Neural cell (in vitro differentiated cells): ENCODE results near the gene RNF181. TPM values are rescaled to one million over a fixed set of nuclear protein-coding genes. Genes with fewer than 3 reads are reported as not detected.

Source experiments
- H2AFZ ChIP-seq: fragments of 200-600, 300-800 bp; sonication (generic), shearing (Covaris generic); 2 replicates; pipeline ENCODE4 v1.6.0; 2014; ENCODE audit warnings: low read depth, mild to moderate bottlenecking, antibody characterized with exemption, low read length, moderate library complexity
- H3F3A ChIP-seq: fragments of 200-600 bp; shearing (Covaris generic); 2 replicates; pipeline ENCODE4 v1.6.1; 2016; ENCODE audit warnings: mild to moderate bottlenecking, moderate library complexity, mixed read lengths, antibody characterized with exemption, low read length; ENCODE audit not compliant: insufficient read depth, poor library complexity, severe bottlenecking
- H3K27ac ChIP-seq: fragments of 200-600, 300-800 bp; sonication (generic), shearing (Covaris generic); 2 replicates; pipeline ENCODE4 v1.5.1; 2014; ENCODE audit warnings: mild to moderate bottlenecking, low read length, moderate library complexity
- H3K27me3 ChIP-seq: fragments of 300-800, 200-600 bp; sonication (generic), shearing (Covaris generic); 2 replicates; pipeline ENCODE4 v1.6.0; 2014; ENCODE audit warnings: mild to moderate bottlenecking, low read depth, low read length, moderate library complexity; ENCODE audit not compliant: insufficient read depth
- H3K36me3 ChIP-seq: fragments of 300-800, 200-600 bp; sonication (generic), shearing (Covaris generic); 2 replicates; pipeline ENCODE4 v1.5.1; 2014; ENCODE audit warnings: mild to moderate bottlenecking, antibody characterized with exemption, low read length, moderate library complexity; ENCODE audit not compliant: insufficient read depth
- H3K4me2 ChIP-seq: fragments of 300-800, 200-600 bp; sonication (generic), shearing (Covaris generic); 2 replicates; pipeline ENCODE4 v1.6.0; 2014; ENCODE audit warnings: mild to moderate bottlenecking, low read length
- H3K4me3 ChIP-seq: fragments of 300-800, 200-600 bp; sonication (generic), shearing (Covaris generic); 2 replicates; pipeline ENCODE4 v1.5.1; 2014; ENCODE audit warnings: mild to moderate bottlenecking, low read length, moderate library complexity
- H3K79me2 ChIP-seq: fragments of 200-600 bp; shearing (Covaris generic); replicated peaks from 2 replicates; pipeline ENCODE4 v1.6.0; 2014; ENCODE audit warnings: mild to moderate bottlenecking, low read length, moderate library complexity; ENCODE audit not compliant: insufficient read depth
- H3K9ac ChIP-seq: fragments of 300-800, 200-600 bp; sonication (generic), shearing (Covaris generic); 2 replicates; pipeline ENCODE4 v1.6.1; 2016; ENCODE audit warnings: mild to moderate bottlenecking, low read length, mixed read lengths
- H3K9me2 ChIP-seq: fragments of 200-600 bp; shearing (Covaris generic); 2 replicates; pipeline ENCODE4 v1.6.1; 2016; ENCODE audit warnings: mild to moderate bottlenecking, low read length, mixed read lengths; ENCODE audit not compliant: insufficient read depth
- H3K9me3 ChIP-seq: fragments of 200-600, 300-800 bp; sonication (generic), shearing (Covaris generic); 2 replicates; pipeline ENCODE4 v1.6.1; 2016; ENCODE audit warnings: mild to moderate bottlenecking, mixed run types, low read length, moderate library complexity, mixed read lengths
- H4K20me1 ChIP-seq: fragments of 200-600 bp; shearing (Covaris generic); 2 replicates; pipeline ENCODE4 v1.6.1; 2016; ENCODE audit warnings: mild to moderate bottlenecking, mixed run types; ENCODE audit not compliant: insufficient read depth
- CTCF ChIP-seq: fragments of 450-650 bp; IDR thresholded peaks from 2 replicates; pipeline ENCODE4 v1.5.1; 2014; ENCODE audit warnings: antibody characterized with exemption, mild to moderate bottlenecking, moderate library complexity; ENCODE audit not compliant: poor library complexity, severe bottlenecking
- EP300 ChIP-seq: fragments of 450-650 bp; conservative IDR thresholded peaks from 2 replicates; pipeline ENCODE4 v1.6.1; 2014; ENCODE audit warnings: antibody characterized with exemption, mild to moderate bottlenecking, moderate library complexity; ENCODE audit not compliant: poor library complexity, severe bottlenecking
- EZH2 ChIP-seq: fragments of 200-600, 300-800 bp; shearing (Covaris generic), sonication (generic); IDR thresholded peaks from 2 replicates; pipeline ENCODE4 v1.6.1; 2014; ENCODE audit warnings: antibody characterized with exemption, low read length, borderline replicate concordance, mild to moderate bottlenecking; ENCODE audit not compliant: insufficient read depth, poor library complexity, severe bottlenecking
- MXI1 ChIP-seq: fragments of 450-650 bp; conservative IDR thresholded peaks from 2 replicates; pipeline ENCODE4 v1.6.1; 2014; ENCODE audit warnings: antibody characterized with exemption, mild to moderate bottlenecking; ENCODE audit not compliant: poor library complexity, severe bottlenecking
- POLR2AphosphoS5 ChIP-seq: IDR thresholded peaks from 2 replicates; pipeline ENCODE4 v1.6.1; 2012
- RAD21 ChIP-seq: fragments of 450-650 bp; conservative IDR thresholded peaks from 2 replicates; pipeline ENCODE4 v1.6.1; 2014; ENCODE audit warnings: antibody characterized with exemption, mild to moderate bottlenecking, moderate library complexity
- REST ChIP-seq: IDR thresholded peaks from 2 replicates; pipeline ENCODE4 v1.6.1; 2012; ENCODE audit warnings: borderline replicate concordance
- SMC3 ChIP-seq: fragments of 450-650 bp; conservative IDR thresholded peaks from 2 replicates; pipeline ENCODE4 v1.6.1; 2014; ENCODE audit warnings: antibody characterized with exemption, mild to moderate bottlenecking, moderate library complexity; ENCODE audit not compliant: poor library complexity
- TAF1 ChIP-seq: IDR thresholded peaks from 2 replicates; pipeline ENCODE4 v1.6.1; 2012; ENCODE audit warnings: low read depth
- polyA plus RNA-seq: library from polyadenylated mRNA; depleted of rRNA; stranded (reverse); fragments of >200 nt; gene quantifications from 2 replicates; pipeline ENCODE4 v1.2.3, GENCODE V29; 2014

RNF181 gene
- polyA plus RNA-seq, 1 donor from 2014 or later = 330 TPM

GRCh38 chr2:85583667-85584353, 11.7 kb upstream of the RNF181 start:
- Histone ChIP-seq H3F3A (no peaks in the 10 kb centered on the region), H3K4me3 (no peak overlapping the region), H3K27me3 (peaks cover 42% of the 10 kb centered on the region), H3K79me2 (no peaks in the 10 kb centered on the region), H3K4me2 (no peak overlapping the region), H3K9me2 (no peaks in the 10 kb centered on the region), H3K36me3 (no peaks in the 10 kb centered on the region), H2AFZ (no peak overlapping the region), H4K20me1 (no peaks in the 10 kb centered on the region), H3K9me3 (no peaks in the 10 kb centered on the region), H3K9ac (no peak overlapping the region), H3K27ac (no peak overlapping the region)
- TF ChIP-seq TAF1 = no peak
- TF ChIP-seq POLR2AphosphoS5 = no peak

GRCh38 chr2:85584354-85584856, 11.1 kb upstream of the RNF181 start, which contains the start of gene VAMP5:
Gene VAMP5 (plus strand): TSS chr2:85584431. CDS start chr2:85584491, 60 bp downstream.
- H4K20me1 ChIP-seq = no peaks in the 10 kb centered on the region
- TF ChIP-seq EZH2 (no peak), CTCF (no peak), REST (no peak), TAF1 (no peak), RAD21 (no peak), MXI1 (no peak), SMC3 (no peak), POLR2AphosphoS5 (no peak), EP300 (no peak)
- no peaks in the 10 kb centered on the region for H3K79me2 ChIP-seq
- no peaks in the 10 kb centered on the region for H3F3A ChIP-seq
- no peaks in the 10 kb centered on the region for H3K9me3 ChIP-seq
- no peak within 1 kb of the TSS for H2AFZ ChIP-seq
- no peak within 1 kb of the TSS for H3K27ac ChIP-seq
- no peak within 1 kb of the TSS for H3K4me2 ChIP-seq
- H3K4me3 ChIP-seq = no peak within 1 kb of the TSS
- no peaks in the 10 kb centered on the region for H3K9me2 ChIP-seq
- no peaks in the 10 kb centered on the region for H3K36me3 ChIP-seq
- H3K9ac ChIP-seq = no peak within 1 kb of the TSS
- peaks cover 42% of the 10 kb centered on the region for H3K27me3 ChIP-seq
